ENCODE results near the gene SCAP.

GRCh38 chr3:47413751-47414150 is 62.0 kb downstream of the SCAP start:
- TF ChIP-seq CTCF (IDR thresholded peaks at IDR 0.05) (no peak), EP300 (IDR thresholded peaks at IDR 0.05) (no peak)

Data from ovary (tissue), 3 donors.